Gastrocnemius medialis (tissue), 4 donors: ENCODE results near the gene TLCD2. TPM values are rescaled to one million over a fixed set of nuclear protein-coding genes. Genes with fewer than 3 reads are reported as not detected.
A peak's percentile ranks its signal among the peaks of the same experiment; 100 is the strongest.
"Not testable (repeated sequence)": the region's sequence is repeated elsewhere in the genome, so short reads cannot be mapped to it uniquely, and the experiment has no call there.

Source experiments
- ATAC-seq, 2 donors: fragments of 150-250 bp; one replicate each; pipeline ENCODE4 v1.9.1; 2016
- DNase-seq, 2 donors: peaks; one replicate each; pipeline ENCODE4 v3.0.0-alpha.2; 2019
- H3K27ac ChIP-seq, 4 donors: fragments of 200-600 bp; sonication (generic); 1 replicate in 1 of 4; 2 replicates in 3 of 4; pipeline ENCODE4 v1.5.1; 2016 to 2018; ENCODE audit warnings: mild to moderate bottlenecking in 2 of 4, moderate library complexity in 1 of 4
- H3K27me3 ChIP-seq, 3 donors: fragments of 200-600 bp; sonication (generic) in 2 of 3; 1 replicate in 1 of 3; 2 replicates in 2 of 3; pipeline versions ENCODE4 v1.5.1 to v1.6.0; 2016 to 2019; ENCODE audit warnings: mild to moderate bottlenecking in 1 of 3, moderate library complexity in 1 of 3
- H3K36me3 ChIP-seq, 2 donors: fragments of 200-600 bp; sonication (generic) in 1 of 2; one replicate each; pipeline ENCODE4 v1.5.1; 2017 to 2018
- H3K4me1 ChIP-seq, 2 donors: fragments of 200-600 bp; sonication (generic) in 1 of 2; one replicate each; pipeline ENCODE4 v1.5.1; 2016 to 2017; ENCODE audit warnings: mild to moderate bottlenecking in 2 of 2
- H3K4me3 ChIP-seq, 4 donors: fragments of 200-600 bp; sonication (generic) in 3 of 4; 1 replicate in 1 of 4; 2 replicates in 3 of 4; pipeline ENCODE4 v1.5.1; 2016 to 2019; ENCODE audit warnings: mild to moderate bottlenecking in 2 of 4
- H3K9me3 ChIP-seq, 3 donors: fragments of 200-600 bp; sonication (generic) in 2 of 3; 1 replicate in 1 of 3; 2 replicates in 2 of 3; pipeline ENCODE4 v1.5.1; 2016 to 2019
- POLR2A ChIP-seq, 2 donors: fragments of 450-650 bp; IDR thresholded peaks; one replicate each; pipeline ENCODE4 v1.6.1; 2017; ENCODE audit warnings: antibody characterized with exemption in 2 of 2, mild to moderate bottlenecking in 2 of 2, moderate library complexity in 2 of 2
- in situ Hi-C, 4 donors: fragments of 200-750 bp; cut with MboI; loops; one replicate each; pipeline versions ENCODE4 v1.15.0 to v1.8.0; 2017; ENCODE audit warnings: low sequenced_read_pairs in 4 of 4
- intact Hi-C: fragments of 100-400 bp; cut with DNase I; formaldehyde crosslinking; loops from one replicate; pipeline ENCODE4 v1.15.1; 2023; ENCODE audit warnings: low total_unique reads
- total RNA-seq, 4 donors: library from RNA; depleted of rRNA; stranded (reverse); fragments of >200 nt; gene quantifications; one replicate each; pipeline versions ENCODE4 v1.1.0 to v1.2.3, GENCODE V29; 2016
- TF ChIP-seq, protein P1 (sequence below), 5 experiments: fragments of 450-650 bp in 3 of 5; fragments of 200-600 bp in 2 of 5; sonication (generic) in 2 of 5; IDR thresholded peaks in 4 of 5; conservative IDR thresholded peaks in 1 of 5; 1 replicate in 4 of 5; 2 replicates in 1 of 5; pipeline ENCODE4 v1.5.1; 2016 to 2019; ENCODE audit warnings: antibody characterized with exemption in 5 of 5, mild to moderate bottlenecking in 3 of 5, moderate library complexity in 3 of 5

TLCD2 gene
- total RNA-seq, 4 donors from 2014 or later: 0.66 to 0.95 (median 0.85) TPM

DNA sequence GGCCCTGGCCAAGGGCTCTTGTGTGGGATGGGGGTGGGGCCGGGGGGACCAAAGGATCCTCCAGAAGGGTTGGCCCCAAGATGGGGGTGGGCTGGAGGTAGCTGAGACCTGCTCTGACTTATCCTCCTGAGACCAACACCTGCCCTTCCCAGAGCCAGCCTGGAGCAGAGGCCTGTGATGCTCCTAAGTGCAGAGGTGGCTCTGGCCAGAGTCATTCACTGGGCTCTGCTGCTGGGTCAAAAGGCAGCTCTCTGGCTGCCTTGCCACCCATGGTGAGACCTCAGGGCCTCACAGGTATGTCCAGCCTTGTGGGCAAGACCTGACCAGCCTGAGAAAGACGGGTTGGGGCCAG lies 32.9 kb upstream of the TLCD2 start:
- peaks cover 0 to 4% of the 10 kb centered on the region in 2 donors for H3K4me1 ChIP-seq
- peaks cover 0 to 4% of the 10 kb centered on the region in 2 donors for H3K36me3 ChIP-seq
- no peak overlapping the region for H3K27ac ChIP-seq
- DNase-seq (no peak), ATAC-seq (no peak)
- intact Hi-C loops (no loop called here), in situ Hi-C loops (no loop called here)
- no peak overlapping the region for H3K4me3 ChIP-seq
- TF ChIP-seq, protein P1, sequence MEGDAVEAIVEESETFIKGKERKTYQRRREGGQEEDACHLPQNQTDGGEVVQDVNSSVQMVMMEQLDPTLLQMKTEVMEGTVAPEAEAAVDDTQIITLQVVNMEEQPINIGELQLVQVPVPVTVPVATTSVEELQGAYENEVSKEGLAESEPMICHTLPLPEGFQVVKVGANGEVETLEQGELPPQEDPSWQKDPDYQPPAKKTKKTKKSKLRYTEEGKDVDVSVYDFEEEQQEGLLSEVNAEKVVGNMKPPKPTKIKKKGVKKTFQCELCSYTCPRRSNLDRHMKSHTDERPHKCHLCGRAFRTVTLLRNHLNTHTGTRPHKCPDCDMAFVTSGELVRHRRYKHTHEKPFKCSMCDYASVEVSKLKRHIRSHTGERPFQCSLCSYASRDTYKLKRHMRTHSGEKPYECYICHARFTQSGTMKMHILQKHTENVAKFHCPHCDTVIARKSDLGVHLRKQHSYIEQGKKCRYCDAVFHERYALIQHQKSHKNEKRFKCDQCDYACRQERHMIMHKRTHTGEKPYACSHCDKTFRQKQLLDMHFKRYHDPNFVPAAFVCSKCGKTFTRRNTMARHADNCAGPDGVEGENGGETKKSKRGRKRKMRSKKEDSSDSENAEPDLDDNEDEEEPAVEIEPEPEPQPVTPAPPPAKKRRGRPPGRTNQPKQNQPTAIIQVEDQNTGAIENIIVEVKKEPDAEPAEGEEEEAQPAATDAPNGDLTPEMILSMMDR (IDR thresholded peaks at IDR 0.05 in 4 of 5, conservative IDR thresholded peaks at IDR 0.05 in 1 of 5): no peak
- TF ChIP-seq POLR2A (IDR thresholded peaks at IDR 0.05): no peak
- H3K9me3 ChIP-seq: no peaks in the 10 kb centered on the region
- H3K27me3 ChIP-seq: no peaks in the 10 kb centered on the region

- Histone ChIP-seq H3K4me3 (no peak within 1 kb of the TSS), H3K27ac (no peak within 1 kb of the TSS), H3K4me1 (peaks cover 0 to 4% of the 10 kb centered on the region in 2 donors), H3K27me3 (no peaks in the 10 kb centered on the region), H3K36me3 (peaks cover 0 to 9% of the 10 kb centered on the region in 2 donors), H3K9me3 (no peaks in the 10 kb centered on the region)
- ATAC-seq (no peak), DNase-seq (no peak)
- in situ Hi-C loops: no loop called here
- intact Hi-C loops: no loop called here
- TF ChIP-seq, protein P1 (IDR thresholded peaks at IDR 0.05 in 4 of 5, conservative IDR thresholded peaks at IDR 0.05 in 1 of 5): no peak
- TF ChIP-seq POLR2A (IDR thresholded peaks at IDR 0.05): no peak
Observed at GRCh38 chr17:1742371-1743087, 32.4 kb upstream of the TLCD2 start, which contains the start of gene SERPINF2. SERPINF2 (plus strand) TSS chr17:1742871; CDS start chr17:1744996, 2,125 bp downstream.

DNA sequence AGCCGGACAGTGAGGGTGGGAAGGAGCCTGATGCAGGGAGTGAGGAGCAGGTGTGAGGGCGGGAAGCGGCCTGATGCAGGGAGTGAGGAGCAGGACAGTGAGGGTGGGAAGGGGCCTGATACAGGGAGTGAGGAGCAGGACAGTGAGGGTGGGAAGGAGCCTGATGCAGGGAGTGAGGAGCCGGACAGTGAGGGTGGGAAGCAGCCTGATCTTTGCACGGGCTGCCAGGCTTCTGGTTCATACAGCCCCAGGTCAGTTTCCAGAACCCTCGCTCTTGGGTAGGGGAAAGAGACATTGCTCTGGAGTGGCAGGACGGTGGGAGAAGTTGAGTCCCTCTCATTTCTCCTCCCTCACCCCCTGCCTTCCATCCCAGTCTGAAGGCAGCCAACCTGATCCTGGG lies 31.7 kb upstream of the TLCD2 start:
- intact Hi-C loops, H3K9me3 ChIP-seq, H3K27ac ChIP-seq, DNase-seq, in situ Hi-C loops, H3K4me3 ChIP-seq, H3K4me1 ChIP-seq, ATAC-seq, H3K27me3 ChIP-seq: not testable (repeated sequence)
- peaks cover 0 to 15% of the 10 kb centered on the region in 2 donors for H3K36me3 ChIP-seq

DNA sequence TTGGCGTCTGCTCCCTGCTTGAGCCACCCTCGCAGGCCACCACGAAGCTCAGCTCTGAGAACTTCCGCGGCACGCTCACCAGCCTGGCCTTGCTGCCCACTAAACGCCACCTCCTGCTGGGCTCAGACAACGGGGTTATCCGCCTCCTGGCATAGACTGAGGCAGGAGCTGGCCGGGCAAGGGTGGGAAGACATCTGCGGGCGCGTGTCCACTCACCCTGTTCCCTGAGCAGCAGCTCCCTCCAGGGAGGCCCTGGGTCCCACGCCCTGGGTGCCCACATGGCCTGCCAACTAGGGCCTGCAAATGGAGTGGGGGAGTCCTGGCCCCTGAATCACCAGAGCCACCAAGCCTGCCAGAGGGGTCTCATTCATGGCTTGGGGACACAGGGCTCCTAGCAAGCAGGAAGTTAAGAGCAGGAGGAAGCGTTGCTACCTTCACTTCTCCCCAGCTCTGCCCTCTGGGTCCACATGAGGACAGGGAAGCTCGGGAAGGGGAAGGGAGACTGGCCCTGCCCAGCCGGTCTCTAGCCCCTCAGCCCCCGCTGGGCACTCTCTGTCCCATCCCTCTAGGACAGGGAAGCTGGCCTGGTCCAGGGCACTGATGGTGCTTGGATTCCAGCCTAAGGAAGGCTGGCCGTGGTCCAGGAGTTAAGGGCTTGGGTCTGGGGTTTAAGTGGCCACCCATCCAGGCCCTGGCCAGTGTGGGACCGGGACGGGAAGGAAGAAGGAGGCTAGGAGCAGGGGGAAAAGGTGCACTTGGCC lies 27.5 kb upstream of the TLCD2 start:
- Histone ChIP-seq H3K27ac (peak overlapping the region in 2 of 4 donors; percentile 8 to 46), H3K27me3 (no peaks in the 10 kb centered on the region), H3K9me3 (no peaks in the 10 kb centered on the region), H3K4me3 (no peak overlapping the region), H3K36me3 (peaks cover 0 to 48% of the 10 kb centered on the region in 2 donors), H3K4me1 (peaks cover 8 to 13% of the 10 kb centered on the region in 2 donors)
- DNase-seq (no peak), ATAC-seq (no peak)
- in situ Hi-C loops: no loop called here
- intact Hi-C loops: no loop called here
- TF ChIP-seq, protein P1 (IDR thresholded peaks at IDR 0.05 in 4 of 5, conservative IDR thresholded peaks at IDR 0.05 in 1 of 5): no peak
- no peak for TF ChIP-seq POLR2A (IDR thresholded peaks at IDR 0.05)
